CD4-positive, alpha-beta T cell treated with Interleukin-10 for 1 hour (primary cell): ENCODE measurements around the gene SPRED2.

Experiments used
- DNase-seq: peaks from one replicate; pipeline ENCODE4 v3.0.0-alpha.2; 2020

Gene SPRED2

GRCh38 chr2:65267008-65267407 lies 165.4 kb downstream of the SPRED2 start:
- DNase-seq: no peak

- DNase-seq: no peak
Measured at GRCh38 chr2:65265671-65266045, 166.7 kb downstream of the SPRED2 start.

GRCh38 chr2:65264821-65265670 lies 167.4 kb downstream of the SPRED2 start:
- peak; percentile 36 for DNase-seq

GRCh38 chr2:65263986-65264385 lies 168.4 kb downstream of the SPRED2 start:
- no peak for DNase-seq

- no peak for DNase-seq
Measured at GRCh38 chr2:65263262-65263661, 169.1 kb downstream of the SPRED2 start.

GRCh38 chr2:65261676-65262075 lies 170.7 kb downstream of the SPRED2 start:
- no peak for DNase-seq
